Measurements from ENCODE around the gene BSG. TPM values are rescaled to one million over a fixed set of nuclear protein-coding genes. Genes with fewer than 3 reads are reported as not detected.

Gene BSG
- total RNA-seq, 2 donors from 2014 or later, result 176 to 264 TPM

GRCh38 chr19:566403-566802 lies 6.0 kb upstream of the BSG start:
- ATAC-seq, result no peak
- intact Hi-C loops (cut with DNase I), result no loop called here
- no peaks in the 10 kb centered on the region for H3K27me3 ChIP-seq
- TF ChIP-seq POLR2A (IDR thresholded peaks at IDR 0.05) (no peak), CTCF (IDR thresholded peaks at IDR 0.05) (no peak)
- H3K36me3 ChIP-seq (replicated peaks in 1 of 2; ENCODE audit: insufficient read depth in 1 of 2, low read depth in 2 of 2), result no peaks in the 10 kb centered on the region
- peak in 2 of 4 donors; percentile 36 to 52 for DNase-seq
- peaks cover 7% of the 10 kb centered on the region for H3K4me1 ChIP-seq
- 56 to 93% methylated on average over 16 to 19 of the region's 19 CpGs for WGBS, 2 donors
- H3K9me3 ChIP-seq, result no peaks in the 10 kb centered on the region
- H3K4me3 ChIP-seq, result no peak overlapping the region
- peak overlapping the region in 1 of 4 donors; percentile 37 for H3K27ac ChIP-seq

- ATAC-seq (no peak), DNase-seq (no peak)
- intact Hi-C loops (cut with DNase I), result no loop called here
- H3K36me3 ChIP-seq (replicated peaks in 1 of 2; ENCODE audit: insufficient read depth in 1 of 2, low read depth in 2 of 2), result no peaks in the 10 kb centered on the region
- no peak overlapping the region for H3K4me3 ChIP-seq
- 77 to 79% methylated on average over 16 of the region's 16 CpGs for WGBS, 2 donors
- H3K27me3 ChIP-seq, result no peaks in the 10 kb centered on the region
- H3K4me1 ChIP-seq, result peaks cover 8% of the 10 kb centered on the region
- TF ChIP-seq CTCF (IDR thresholded peaks at IDR 0.05) (no peak), POLR2A (IDR thresholded peaks at IDR 0.05) (no peak)
- no peaks in the 10 kb centered on the region for H3K9me3 ChIP-seq
- H3K27ac ChIP-seq, result peak overlapping the region in 1 of 4 donors; percentile 37
These were observed 5.6 kb upstream of the BSG start for GRCh38 chr19:566844-567243.

DNA sequence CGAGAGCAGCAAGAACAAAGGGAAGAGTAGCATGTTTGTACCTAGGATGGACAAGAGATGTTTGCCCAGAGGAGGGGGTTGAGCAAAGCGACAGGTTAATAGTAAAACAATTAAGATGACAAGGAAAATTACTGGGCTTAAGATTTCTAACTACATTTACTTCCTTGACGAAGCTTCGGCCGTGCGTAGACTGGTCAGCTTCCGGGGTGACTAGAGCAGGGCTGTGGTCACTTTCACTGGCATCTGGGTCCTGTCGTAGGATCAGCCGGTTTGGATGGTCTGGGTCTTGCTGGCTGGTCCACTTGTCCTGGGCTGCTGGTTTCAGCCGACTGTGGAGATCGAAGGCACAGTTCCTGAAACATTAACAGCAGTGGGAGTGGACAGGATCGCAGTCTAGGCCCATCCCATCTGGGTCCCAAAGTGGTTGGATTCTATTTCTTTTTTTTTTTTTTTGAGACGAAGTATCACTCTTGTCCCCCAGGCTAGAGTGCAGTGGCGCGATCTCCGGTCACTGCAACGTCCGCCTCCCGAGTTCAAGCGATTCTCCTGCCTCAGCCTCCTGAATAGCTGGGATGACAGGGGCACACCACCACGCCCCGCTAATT lies 5.0 kb upstream of the BSG start:
- 86 to 90% methylated on average over 14 to 22 of the region's 22 CpGs for WGBS, 2 donors
- H3K27ac ChIP-seq, result no peak overlapping the region
- H3K27me3 ChIP-seq, result no peaks in the 10 kb centered on the region
- H3K4me3 ChIP-seq, result no peak overlapping the region
- intact Hi-C loops (cut with DNase I), result no loop called here
- TF ChIP-seq CTCF (IDR thresholded peaks at IDR 0.05), result no peak
- TF ChIP-seq POLR2A (IDR thresholded peaks at IDR 0.05), result no peak
- no peak for ATAC-seq
- H3K4me1 ChIP-seq, result peaks cover 8% of the 10 kb centered on the region
- DNase-seq, result no peak
- H3K36me3 ChIP-seq (replicated peaks in 1 of 2; ENCODE audit: insufficient read depth in 1 of 2, low read depth in 2 of 2), result no peaks in the 10 kb centered on the region
- H3K9me3 ChIP-seq, result no peaks in the 10 kb centered on the region

DNA sequence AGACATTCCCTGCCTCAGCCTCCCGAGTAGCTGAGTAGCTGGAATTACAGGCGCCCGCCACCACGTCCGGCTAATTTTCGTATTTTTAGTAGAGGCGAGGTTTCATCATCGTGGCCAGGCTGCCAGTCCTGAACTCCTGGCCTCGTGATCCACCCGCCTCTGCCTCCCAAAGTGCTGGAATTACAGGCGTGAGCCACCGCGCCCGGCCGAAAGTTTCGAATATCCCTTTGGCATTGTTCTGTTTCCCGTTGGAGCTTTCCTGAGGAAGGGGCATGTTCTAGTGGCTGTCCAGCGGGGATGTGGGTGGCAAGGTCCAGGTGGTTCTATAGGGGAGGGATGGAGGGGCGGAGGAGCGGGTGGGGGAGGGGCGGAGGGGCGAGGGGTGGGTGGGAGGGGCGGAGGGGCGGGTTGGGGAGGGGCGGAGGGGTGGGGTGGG lies 2.1 kb upstream of the BSG start:
- peaks cover 30% of the 10 kb centered on the region for H3K4me1 ChIP-seq
- H3K27me3 ChIP-seq, result no peaks in the 10 kb centered on the region
- 78 to 84% methylated on average over 15 to 17 of the region's 25 CpGs for WGBS, 2 donors
- H3K27ac ChIP-seq, result no peak overlapping the region
- ATAC-seq (no peak), DNase-seq (no peak)
- no peak for TF ChIP-seq POLR2A (IDR thresholded peaks at IDR 0.05)
- TF ChIP-seq CTCF (IDR thresholded peaks at IDR 0.05), result no peak
- no peak overlapping the region for H3K4me3 ChIP-seq
- no peaks in the 10 kb centered on the region for H3K9me3 ChIP-seq
- no peaks in the 10 kb centered on the region for H3K36me3 ChIP-seq (replicated peaks in 1 of 2; ENCODE audit: insufficient read depth in 1 of 2, low read depth in 2 of 2)
- intact Hi-C loops (cut with DNase I), result no loop called here
